Raji (cell line): ENCODE measurements around the gene FGD4.

ENCODE experiments used
- POLR2A ChIP-seq: IDR thresholded peaks from 2 replicates; pipeline ENCODE4 v1.6.1; 2011; ENCODE audit warnings: low read depth, low read length, control low read depth; ENCODE audit not compliant: insufficient read depth

FGD4 gene

DNA sequence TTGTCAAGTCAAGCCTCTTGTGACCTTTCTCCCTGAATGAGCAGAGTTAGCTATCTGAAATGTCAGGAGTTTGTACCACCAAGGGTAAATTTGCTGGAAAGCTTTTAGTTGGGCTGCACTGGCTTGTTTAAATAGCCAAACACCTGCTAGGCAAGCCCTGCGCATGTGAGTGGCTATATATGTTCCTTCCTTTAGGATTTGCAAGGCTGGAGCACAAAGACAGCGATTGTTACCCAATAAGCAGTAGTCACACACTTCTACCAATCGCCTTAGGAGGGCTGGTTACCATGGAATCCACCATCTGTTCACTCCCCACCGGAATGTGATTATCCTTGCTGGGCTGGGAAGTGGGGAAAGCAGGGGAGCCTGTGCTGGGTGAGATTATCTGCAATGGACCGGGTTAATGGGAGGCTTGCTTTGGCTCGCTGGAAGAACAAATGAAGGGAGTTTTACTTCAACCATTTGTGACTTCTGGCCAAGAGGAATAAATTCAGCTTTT is 102.5 kb downstream of the FGD4 start:
- TF ChIP-seq POLR2A = no peak

DNA sequence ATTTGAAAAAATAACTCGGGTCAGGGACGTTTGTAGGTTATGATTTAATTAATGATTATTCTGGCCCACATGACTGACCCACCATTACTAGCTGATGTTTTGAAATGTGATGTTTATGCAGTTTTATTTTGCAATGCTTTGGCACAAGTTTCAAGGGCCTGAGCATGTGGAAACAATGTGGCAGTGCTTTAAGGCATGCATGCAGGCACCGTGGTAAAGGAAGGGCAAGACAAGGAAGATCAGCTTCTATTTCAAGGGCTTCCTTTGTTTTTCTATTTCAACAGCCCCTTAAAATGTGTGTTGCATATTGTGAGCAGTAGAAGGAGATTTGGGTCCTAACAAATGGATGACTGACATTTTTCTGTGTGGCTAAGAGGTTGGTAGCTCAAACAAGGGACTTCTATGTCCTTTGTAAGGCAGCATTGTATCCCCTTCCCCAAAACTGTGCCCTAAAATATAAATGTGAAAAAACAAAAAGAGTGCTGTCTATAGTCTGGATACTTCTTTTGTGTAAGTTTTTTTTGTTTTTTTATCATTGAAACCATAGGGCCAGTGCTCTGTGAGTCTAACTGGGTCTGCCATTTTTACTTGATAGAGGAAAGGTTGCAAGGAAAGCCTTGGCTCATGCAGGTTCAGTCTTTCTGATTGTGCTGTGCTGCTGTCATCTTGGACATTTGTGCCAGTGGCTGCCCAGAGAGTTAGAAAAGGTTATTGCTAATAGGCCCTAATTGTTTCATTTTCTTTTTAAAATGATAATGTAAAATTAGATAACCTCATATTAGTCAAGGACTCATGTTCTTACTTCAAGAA is 103.5 kb downstream of the FGD4 start:
- TF ChIP-seq POLR2A = no peak

DNA sequence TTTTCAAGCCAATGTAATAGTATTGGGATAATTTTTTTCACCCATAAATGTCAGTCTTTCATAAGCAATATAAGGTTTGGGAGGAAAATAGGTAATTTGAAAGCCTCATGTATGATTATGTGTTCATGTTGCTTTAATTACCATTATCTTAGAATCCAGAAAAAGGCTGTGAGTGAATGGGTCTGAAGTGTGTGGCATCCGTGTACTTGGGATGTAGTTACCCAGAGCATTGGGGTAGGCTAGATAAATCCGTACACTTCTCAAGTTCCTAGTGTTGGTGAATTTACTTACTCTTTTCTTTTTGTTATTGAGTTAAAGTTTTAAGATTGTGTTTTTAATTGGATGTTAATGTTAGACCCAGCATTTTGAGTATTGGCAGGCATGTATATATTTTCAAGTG is 104.4 kb downstream of the FGD4 start:
- TF ChIP-seq POLR2A = no peak

DNA sequence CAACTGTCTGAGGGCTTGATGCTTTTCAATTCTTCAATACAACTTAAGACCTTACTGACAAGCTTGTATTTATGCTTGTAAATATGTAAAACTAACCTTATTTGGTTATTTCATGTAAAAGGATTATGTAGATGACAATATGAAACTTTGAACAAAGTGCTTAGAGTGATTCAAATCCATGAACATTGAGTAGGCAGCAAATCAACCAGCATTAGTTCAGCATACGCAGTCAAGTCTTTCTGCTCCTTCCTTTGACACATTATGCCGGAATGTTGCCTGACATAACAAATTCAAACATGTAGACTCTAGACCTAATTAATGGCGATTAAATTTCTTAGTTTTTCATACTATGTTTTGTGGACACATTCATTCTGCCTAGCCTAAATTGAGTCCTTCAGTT is 105.2 kb downstream of the FGD4 start:
- no peak for TF ChIP-seq POLR2A

DNA sequence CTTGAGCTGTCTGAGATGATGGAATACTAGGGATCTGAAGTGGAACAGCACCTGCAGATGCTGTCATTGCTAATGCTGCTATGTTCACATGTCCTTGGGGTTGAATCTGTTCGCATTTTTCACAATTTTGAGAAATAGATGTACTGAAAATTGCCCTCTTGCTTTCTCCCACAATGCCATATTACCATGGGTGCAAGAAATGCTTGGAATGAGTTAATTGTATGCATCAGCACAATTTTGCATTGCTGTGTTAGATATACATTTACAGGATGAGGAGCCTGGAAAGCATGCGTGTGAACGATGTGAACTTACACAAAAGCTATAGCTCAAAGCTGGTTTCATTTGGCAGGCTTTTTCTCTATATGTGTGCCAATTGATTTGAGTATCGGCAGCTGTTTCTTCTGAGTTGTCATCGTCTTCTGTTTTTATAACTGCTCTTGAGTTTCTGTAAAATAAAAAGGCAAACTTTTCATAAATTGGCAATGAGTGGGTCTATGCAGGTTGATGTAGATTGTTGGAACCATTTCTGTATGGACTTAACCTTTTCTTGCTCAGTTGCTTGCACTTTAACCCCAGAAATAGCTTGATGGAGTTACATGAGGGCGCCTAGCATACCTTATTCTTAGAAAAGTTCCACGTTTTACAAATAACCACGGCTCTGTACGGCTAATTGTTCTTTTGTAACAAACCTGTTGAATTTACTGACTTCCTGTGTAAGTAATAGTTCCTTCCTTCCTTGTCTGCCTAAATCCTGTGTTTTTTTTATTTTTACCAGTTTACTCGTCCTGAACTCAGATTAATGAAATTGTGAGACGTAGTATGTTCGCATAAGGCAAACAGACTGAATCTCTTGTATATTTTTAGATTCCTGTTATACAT is 105.9 kb downstream of the FGD4 start:
- no peak for TF ChIP-seq POLR2A

DNA sequence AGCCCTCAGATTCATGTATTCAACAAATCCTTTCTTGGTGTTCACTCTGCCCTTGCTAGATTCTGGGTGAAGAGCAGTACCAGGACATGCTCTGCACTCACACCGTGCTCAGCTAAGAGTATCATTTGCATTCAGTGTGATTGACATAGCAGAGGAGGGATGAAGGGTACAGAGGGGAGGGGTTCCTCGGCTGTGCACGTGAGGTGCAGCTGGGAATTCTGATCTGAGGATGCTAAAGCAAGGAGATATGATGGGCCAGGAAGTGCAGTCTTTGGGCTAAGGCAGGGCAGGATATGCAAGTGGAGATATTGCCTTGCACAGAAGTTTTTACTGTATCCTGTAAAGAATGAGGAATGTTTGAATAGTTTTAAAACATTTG is 108.6 kb downstream of the FGD4 start:
- no peak for TF ChIP-seq POLR2A

DNA sequence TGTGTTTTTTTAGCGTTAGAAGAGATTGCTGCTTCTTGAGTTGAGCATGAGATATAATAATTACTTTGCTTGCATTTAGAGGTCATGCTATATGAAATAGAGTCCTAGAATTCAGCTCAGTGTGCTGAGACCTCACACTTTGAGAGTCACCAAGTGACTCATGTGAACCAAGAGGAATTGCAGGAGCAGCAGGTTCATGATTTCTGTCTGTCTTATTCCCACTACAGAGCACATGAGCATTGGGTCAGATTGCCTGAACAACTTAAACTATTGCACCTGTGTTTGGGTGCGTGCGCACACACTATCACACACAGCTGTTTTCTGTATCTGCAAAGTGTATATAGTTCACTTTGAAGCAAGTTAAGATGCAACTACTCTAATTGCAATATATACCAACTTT is 109.3 kb downstream of the FGD4 start:
- no peak for TF ChIP-seq POLR2A

DNA sequence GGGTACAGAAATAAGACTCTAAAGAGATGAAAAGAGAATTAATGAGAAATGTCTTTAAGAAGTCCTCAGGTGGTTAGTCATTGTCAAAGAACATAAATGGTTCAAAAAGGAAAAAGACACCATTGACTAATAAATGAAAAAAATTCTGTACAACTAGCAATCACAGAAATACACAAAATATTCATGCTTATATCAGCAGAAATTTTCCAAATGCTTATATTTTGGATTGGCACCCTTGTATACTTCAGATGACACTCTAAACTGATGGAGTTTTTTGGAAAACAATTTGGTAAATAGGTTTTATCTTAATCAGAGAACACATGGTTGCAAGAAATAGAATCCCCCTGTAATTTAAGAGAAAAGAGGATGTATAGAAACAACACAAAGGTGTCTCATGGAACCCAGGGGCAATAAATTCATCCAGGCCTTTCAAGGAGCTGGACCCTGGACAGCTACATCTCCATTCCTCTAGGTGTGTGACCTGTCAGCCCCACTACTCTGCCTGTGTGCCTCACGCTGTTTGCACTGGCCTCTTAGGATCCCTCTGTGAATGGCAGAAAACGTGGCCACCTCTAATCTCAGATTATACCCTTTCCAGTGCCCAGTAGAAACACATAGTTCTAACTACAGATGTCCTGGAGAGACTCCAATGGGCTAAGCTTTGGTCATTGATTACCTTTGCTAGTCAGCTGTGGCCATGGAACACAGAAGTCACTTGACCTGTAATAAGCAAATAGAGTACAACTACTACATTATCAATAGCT is 110.2 kb downstream of the FGD4 start:
- no peak for TF ChIP-seq POLR2A

DNA sequence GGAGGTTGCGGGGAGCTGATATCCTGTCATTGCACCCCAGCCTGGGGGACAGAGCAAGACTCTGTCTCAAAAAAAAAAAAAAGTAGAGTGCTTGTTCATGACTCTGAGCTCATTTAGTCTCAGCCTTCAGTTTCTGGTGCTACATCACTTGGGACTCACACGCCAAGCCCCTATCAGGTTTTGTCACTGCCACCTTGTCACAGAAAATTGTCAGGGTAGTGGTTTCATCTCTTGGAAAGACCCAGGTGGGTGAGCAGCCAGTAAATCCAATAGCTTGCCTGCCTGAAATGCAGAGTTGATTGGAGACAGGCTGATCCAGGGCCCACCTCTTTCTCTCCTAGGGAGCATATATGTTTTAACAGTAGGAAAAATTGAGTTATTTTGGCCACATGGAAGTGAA is 113.0 kb downstream of the FGD4 start:
- no peak for TF ChIP-seq POLR2A

DNA sequence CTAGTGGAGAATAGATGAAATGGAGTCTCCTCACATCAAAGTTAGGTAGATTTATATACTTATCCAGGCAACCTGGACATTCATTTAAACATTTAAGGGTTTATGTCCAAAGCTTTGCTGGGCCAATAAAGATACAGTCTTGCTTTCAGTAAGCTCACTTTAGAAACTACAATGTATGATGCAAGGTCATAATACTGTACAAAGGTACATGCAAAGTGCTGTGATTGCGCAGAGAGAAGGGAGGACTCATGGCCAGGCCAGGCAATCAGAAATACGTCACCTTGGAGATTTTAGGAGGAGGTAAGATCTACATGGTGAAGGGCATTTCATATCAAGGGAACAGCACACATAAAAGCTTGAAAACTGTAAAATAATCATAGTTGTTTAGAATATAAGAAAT is 113.6 kb downstream of the FGD4 start:
- TF ChIP-seq POLR2A = no peak

DNA sequence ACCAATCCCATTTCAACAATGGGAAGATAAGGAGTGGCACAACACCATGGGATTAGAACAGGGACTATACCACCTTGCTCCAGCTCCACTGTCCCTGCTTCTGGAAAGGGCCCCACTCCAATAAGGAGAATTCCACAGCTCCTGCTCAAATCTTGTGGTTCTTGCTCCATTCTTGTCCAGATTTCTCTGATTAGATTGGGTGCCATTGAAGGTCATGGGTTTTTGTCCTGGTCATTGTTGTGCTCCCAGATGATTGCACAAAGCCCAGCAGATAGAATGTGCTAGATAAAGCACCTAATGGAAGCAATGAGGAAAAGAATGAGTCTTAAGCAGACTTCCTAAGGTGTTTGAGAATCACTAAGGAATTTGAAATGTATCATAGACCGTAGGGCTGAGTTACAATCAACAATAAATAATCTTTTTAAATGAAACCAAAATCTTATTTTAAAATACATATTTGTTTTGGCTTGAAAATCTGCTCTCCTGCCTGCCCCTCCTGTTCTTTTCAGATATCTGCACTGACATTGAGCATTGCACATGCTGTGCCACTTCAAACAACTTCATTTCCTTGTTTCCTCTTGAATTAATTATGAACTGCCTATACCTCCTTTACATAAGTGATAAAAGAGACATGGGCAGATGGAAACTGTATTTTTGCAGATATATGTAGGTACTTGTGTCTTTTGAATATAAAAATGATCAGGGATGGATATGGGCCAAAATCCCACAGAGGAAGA is 115.9 kb downstream of the FGD4 start:
- no peak for TF ChIP-seq POLR2A

DNA sequence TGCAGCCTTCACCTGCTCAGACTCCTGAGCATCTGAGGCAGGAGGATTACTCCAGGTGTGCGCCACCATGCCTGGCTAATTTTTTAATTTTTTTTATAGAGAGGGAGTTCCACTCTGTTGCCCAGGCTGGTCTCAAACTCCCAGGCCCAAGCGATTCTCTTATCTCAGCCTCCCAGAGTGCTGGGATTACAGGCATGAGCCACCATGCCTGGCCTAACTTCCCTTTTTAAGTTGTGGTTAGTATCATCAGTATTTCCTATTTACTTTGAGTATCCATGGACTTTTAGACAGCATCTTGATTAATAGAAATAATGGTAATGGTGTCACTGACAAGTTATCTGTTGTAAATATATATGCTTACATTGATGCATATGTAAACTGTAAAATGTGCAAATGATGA is 116.9 kb downstream of the FGD4 start:
- no peak for TF ChIP-seq POLR2A

DNA sequence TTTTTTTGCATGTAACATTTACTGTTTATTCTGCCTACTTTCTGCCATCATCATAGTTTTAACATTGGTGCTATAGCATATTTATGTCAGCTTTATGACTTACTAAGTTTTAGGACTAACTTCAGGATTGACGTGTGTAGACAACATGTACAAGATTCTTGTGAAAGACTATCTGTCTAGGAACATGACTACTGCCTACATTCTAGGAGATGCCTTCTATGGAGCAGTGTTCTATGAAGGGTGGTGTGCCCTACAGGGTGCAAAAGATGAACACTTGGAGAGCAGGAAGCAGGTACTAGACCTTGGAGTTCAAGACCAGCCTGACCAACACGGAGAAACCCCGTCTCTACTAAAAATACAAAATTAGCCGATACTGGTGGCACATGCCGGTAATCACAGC is 118.6 kb downstream of the FGD4 start:
- no peak for TF ChIP-seq POLR2A

DNA sequence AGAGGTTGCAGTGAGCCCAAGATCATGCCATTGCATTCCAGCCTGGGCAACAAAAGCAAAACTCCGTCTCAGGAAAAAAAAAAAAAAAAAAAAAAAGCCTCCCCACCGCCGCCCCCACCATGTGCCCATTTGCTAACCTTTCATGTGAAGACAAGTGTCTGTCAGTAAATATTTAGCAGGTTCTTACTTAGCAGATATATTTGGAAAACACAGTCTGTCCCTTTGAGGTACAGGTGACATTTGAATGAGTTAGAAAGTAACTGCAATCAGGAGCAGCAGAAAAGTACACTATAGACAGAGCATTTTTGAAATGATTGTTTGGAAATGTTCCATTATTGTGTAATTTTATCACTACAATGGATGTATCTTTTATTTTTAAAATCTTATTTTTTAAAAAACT is 119.7 kb downstream of the FGD4 start:
- no peak for TF ChIP-seq POLR2A
